HG02642 (cell line): ENCODE measurements around the gene DNAJB9.

Experiments used
- ATAC-seq: cut with Tn5 transposase; IDR thresholded peaks from one replicate; pipeline ENCODE4 v1.9.1; 2021; ENCODE audit warnings: mild to moderate bottlenecking; ENCODE audit not compliant: unreplicated experiment, poor library complexity

Gene DNAJB9

GRCh38 chr7:108565987-108566386, 3.7 kb upstream of the DNAJB9 start:
- no peak for ATAC-seq

DNA sequence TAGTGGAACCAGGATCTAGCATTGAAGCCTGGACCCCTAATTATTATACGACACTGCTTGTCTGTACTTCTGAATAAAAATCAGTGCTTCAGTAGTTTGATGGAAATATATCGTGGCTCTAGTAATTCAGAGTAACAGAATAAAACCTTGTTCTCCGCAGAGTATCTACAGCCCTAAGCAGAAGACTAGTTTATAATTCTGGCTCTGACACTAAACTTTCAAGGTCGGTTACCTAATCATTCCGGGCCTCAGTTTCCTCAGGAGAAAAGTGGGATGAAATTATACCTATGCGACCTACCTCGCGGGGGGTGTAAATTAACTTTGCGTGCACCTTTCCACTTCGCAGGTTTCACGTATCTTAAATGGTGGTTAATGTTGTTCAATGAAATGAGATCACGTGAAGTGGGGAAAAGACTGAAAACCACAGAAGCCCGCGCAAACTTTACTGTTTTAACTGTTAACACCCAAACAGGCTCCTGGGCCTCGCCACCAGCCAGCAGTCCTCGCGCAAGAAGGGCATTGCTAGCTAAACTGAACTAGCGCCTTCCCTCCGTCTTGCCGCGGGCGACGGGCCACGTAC, 783 bp upstream of the DNAJB9 start:
- ATAC-seq: no peak

- peak; percentile 26 for ATAC-seq
Measured at GRCh38 chr7:108570146-108570755, 577 bp downstream of the DNAJB9 start.

DNA sequence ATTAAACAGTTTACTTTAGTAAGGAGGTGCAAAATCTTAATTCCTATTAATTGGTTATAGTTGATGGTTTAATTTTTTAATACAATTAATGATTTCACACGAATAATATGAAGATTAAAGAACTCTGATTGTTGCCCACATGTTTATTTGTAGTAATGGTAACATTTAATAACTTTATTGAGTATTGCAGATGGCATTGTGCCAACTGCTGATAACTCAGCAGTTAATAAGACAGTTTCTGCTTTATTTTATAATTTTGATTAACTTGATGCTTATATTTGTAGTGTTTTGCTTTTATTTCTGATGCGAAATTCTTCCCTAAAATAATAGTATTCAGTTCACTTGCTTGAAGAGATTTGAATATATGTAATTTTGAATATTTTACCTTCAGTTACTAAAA, 2.8 kb downstream of the DNAJB9 start:
- ATAC-seq: no peak

GRCh38 chr7:108575156-108575555, 5.5 kb downstream of the DNAJB9 start:
- no peak for ATAC-seq

DNA sequence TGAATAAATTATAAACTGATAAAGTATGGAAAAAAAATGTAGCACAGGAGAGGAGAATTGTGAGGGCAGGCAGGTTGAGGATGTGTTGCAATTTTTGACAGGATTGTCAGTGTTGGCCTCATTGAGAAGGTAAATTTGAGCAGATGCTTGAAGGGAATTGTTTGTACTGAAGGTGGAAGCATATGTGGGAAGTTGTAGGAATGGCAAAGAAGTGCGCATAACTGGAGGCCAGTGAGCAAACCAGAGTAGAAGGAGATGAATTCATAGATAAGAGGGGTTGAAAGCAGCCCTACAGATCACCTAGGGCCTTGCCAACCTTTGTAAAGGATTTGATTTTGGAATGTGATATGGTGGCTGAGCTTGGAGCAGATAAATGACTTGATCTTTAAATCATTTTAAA, 6.4 kb downstream of the DNAJB9 start:
- no peak for ATAC-seq

DNA sequence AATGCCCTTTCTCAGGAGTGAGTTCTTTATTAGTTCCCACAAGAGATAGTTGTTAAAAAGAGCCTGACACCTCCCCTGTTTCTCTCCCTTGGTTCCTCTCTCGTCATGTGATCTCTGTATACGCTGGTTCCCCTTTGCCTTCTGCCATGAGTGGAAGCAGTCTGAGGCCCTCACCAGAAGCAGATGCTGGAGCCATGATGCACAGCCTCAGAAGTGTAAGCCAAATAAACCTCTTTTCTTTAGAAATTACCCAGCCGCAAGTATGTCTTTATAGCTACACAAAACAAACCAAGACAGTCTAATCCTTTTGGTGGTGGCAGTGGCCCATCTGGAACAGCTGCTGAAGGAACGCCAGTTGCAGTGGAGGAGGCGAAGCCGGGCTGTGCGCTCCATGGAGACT, 9.3 kb downstream of the DNAJB9 start:
- no peak for ATAC-seq

DNA sequence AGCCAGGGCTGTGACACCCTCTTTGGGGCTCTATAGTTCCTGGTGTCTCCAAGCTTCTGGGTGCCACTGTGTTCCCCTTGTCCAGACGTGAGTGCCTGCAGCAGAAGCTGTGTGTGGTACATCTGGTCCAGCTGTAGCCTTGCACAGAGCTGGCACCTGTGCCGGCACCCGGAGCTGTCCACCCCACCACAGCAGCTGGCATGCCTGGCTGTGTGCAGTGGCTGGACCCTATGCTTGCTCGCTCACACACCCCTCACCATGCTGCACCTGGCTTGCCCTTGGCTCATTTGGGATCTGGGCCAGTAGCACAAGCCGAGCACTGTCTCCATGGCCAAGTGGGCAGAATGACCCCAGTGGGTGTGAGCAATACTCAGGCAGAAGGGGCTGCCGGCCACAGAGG, 10.6 kb downstream of the DNAJB9 start:
- ATAC-seq: no peak

DNA sequence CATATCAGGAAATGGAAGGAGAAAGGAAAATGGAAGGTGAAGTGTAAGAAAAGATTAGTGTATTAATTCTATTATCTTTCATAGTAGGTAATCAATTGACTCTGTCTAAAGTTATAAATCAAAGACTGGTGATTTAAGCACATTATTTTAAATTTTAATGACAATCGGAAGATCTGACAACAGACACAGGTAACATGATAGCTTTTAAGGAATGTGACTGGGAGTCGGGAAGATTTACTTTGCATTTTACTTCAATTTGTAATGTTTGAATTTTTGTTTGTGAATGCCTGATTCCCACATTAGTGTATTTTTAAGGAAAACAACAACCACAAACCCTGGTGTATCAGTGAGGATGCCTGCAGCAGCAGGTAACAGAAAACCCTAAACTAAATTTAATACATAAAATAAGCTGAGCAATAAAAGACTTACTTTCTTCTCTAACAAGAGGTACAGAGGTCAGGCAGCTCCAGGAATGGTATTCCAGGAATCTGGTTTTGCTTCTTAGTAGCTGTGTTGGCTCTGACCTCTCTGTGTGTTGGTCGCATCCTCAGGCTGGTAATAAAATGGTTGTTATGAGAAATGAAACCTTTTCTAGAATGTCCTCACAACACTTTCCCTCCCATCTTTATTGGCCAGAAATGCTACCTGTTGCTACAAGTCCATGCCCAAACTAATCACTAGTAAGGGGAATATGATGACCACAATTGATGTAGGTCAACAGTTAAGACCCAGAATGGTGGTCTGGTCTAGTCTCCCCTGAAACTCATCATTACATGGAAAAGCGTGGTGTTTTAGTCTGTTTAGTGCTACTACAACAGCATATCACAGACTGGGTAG, 12.2 kb downstream of the DNAJB9 start:
- ATAC-seq: no peak

- no peak for ATAC-seq
Measured at GRCh38 chr7:108584211-108584610, 14.5 kb downstream of the DNAJB9 start.

- ATAC-seq: no peak
Measured at GRCh38 chr7:108585843-108586242, 16.2 kb downstream of the DNAJB9 start.

- ATAC-seq: no peak
Measured at GRCh38 chr7:108586274-108586710, 16.6 kb downstream of the DNAJB9 start.

DNA sequence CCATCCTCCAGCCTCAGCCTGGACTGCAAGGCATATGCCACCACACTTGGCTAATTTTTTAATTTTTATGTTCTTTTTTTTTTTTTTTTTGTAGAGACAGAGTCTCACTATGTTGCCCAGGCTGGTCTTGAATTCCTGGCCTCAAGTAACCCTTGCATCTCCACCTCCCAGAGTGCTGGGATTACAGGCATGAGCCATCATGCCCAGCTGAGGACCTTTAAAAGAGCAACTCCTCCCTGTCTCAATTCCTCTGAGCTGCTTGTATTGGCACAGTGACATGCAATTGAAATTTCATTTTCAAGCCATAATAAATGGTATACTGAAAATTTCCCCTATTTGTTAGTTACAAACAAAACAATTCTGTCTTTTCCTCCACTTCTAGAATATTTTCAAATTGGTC, 19.5 kb downstream of the DNAJB9 start:
- ATAC-seq: no peak

DNA sequence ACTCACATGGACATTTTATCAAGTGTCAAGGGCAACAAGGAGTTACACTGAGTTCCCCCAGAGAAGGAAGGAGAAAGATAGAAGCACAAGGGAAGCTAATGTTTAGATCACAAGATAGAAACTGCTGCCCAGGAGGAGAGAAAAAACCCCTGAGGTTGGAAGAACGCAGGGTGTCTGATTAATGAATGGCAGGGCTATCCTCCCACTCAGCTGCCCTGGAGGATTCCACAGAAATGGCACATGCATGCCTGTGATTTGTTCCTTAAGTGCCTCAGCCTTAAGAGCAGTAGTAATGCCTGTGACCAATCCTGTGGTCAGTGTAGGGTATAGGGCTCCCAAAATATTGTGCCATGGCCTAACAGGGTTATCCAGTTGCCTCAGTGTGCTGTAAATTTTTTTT, 20.2 kb downstream of the DNAJB9 start:
- no peak for ATAC-seq

- ATAC-seq: no peak
Measured at GRCh38 chr7:108590606-108591005, 20.9 kb downstream of the DNAJB9 start.

DNA sequence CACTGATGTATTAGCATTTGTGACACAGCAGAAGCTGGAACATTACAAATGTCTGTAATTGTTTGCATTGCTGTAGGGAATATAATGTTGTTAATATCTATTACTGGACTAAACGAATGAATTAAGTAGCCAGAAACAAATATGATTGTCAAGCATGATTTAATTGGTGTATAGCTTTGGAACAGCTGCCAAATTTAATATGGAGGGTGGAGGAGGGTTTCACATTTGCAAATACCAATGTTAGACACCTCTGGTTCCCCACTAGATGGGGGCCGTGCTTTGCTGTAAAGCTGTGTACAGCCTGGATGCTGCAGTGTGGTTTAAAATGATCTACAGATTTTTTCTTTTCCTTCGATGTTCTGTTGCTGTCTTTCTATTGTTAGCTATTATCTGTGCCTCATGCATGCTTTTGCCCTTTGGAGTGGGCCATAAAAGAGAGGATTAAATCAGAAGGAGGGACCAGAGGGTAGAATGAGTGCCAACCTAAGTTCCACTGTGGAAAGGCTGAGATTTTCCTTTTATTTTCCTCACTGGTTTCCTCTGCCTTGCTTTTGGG, 23.1 kb downstream of the DNAJB9 start:
- ATAC-seq: no peak

DNA sequence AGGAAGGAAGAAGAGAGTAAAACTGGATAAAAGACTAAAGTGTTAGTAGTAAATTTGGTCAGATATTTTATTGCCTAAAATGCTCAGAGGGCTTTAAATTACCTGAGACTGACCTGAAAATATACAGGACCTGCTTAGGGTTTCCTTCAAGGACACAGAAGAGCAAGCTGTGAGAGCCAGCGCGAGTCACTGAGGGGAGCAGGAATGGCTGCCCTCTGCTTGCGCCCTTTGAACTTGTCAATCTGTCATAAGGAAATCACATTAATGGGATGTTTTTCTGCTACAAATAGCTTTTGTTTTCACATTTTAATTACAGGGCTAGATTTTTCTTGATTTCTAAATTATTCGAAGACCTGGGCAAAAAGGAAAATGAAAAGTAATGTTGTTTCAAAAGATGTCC, 26.9 kb downstream of the DNAJB9 start:
- no peak for ATAC-seq

DNA sequence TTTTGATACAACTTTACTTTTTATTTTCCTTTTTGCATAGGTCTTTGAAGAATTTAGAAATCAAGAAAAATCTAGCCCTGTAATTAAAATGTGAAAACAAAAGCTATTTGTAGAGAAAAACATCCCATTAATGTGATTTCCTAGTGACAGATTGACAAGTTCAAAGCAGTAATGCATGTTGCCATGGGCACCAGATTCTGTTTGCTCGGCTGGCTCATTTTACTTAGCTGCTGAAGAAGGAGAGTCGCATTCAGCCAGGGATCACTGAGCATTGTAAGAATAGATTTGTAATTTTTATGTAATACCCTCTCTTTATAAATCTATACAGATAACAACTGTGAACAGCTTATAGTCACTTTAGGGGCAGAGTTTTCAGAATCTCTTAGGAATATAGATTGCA, 28.5 kb downstream of the DNAJB9 start:
- ATAC-seq: no peak

DNA sequence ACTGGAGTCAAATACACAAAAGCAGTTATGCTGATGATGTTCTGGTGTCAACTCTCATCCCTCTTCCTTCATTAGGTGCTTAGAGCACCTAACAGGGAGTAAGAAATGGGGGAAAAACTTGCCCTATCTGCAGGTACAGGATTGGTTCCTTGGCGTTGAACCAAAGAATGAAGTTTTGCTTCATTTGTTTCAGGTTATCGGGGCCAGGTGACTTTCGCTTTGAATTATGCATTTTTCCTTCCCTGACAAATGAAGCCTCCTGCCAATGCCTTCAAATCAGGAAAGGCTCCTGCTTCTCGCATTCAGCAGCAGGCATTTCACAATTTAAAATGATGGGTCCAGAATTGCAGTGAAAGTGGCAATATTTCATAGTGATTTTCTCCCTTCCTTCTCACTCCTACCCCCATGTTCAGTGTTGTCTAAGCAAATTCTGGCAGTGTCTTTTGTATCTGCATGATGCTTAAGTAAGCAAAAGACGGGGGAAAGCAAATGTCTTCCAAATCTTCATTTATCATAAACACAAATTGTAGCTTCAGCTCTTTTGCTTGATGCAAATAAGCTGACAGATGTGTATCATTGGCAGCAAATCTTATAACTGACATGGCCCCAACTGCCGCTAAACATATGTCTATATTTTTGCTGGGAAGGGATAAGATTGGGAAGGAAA, 29.4 kb downstream of the DNAJB9 start:
- no peak for ATAC-seq

DNA sequence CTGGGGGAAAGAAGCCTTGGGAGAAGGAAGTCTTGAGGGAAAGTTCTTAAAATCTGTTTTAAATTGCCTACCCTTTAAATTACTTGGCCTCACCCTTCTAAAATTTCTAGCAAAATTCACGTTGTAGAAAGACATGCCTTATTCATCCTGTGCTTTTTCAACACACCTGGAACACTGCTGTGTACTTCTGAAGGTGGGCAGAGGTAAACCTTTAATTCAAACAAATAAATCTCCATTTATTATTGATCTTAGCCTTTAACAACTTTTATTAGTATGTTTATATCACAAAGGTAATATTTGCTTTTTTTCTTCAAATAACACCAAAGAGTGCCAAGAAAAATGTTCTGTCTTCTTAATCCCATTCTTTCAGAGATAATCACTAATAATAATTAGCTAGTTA, 30.7 kb downstream of the DNAJB9 start:
- ATAC-seq: no peak
